GM21515 (cell line): ENCODE data around the gene FGF10.

Source experiments
- ATAC-seq: cut with Tn5 transposase; IDR thresholded peaks from one replicate; pipeline ENCODE4 v1.9.1; 2021; ENCODE audit not compliant: unreplicated experiment

Gene FGF10

GRCh38 chr5:44389090-44389822 lies at the start of gene FGF10:
FGF10 (minus strand) TSS chr5:44389420; CDS start chr5:44388682, 738 bp downstream.
- ATAC-seq: no peak

DNA sequence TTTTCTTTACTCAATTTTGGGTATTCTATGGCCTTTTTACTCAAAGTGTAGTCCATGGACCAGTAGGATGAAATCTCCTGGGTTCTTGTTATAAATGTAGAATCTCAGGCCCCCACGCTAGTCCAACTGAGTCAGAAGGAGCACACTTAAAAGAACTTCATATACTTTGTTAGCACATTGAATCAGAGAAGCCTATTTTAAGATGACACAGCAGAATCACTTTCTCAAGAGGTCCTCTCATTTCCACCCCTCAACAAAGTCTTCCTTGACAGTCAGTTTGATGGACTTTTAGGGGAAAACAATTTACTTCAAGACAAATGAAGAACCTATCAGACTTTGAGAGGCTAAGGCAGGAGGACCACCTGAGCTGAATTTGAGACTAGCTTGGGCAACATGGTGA lies 37.7 kb upstream of the FGF10 start:
- no peak for ATAC-seq

DNA sequence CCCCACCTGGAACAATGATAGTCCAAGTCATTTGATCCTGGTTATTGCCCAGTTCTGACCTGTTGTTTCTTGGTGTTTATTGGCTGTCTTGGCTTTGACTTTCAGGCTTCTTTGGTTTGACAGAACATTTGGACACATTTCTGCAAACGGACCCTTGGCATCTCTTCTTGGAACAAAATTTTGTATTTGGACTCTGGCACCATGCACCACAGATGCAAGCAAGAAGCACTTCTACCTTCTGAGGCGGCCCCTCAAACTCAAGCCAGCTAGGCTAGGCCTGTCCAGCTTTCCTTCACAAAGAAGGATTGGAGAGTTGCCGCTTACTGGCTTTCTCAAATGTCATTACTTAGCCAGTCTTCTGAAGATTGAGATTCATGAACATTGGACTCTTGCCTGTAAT lies 23.1 kb upstream of the FGF10 start:
- no peak for ATAC-seq

DNA sequence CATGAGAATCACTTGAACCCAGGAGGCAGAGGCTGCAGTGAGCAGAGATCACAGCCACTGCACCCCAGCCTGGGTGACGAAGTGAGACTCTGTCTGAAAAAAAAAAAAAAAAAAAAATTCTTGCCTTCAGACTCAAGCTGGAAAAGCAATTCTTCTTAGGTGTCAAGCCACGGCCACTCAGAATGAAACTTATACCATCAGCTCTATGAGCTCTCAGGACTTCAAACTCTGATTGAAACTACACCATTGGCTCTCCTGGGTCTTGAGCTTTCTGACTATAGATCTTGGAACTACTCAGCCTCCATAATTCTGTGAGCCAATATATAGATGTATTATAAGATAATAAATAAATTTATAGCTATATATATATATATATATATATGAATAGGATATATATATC lies 12.9 kb upstream of the FGF10 start:
- no peak for ATAC-seq

DNA sequence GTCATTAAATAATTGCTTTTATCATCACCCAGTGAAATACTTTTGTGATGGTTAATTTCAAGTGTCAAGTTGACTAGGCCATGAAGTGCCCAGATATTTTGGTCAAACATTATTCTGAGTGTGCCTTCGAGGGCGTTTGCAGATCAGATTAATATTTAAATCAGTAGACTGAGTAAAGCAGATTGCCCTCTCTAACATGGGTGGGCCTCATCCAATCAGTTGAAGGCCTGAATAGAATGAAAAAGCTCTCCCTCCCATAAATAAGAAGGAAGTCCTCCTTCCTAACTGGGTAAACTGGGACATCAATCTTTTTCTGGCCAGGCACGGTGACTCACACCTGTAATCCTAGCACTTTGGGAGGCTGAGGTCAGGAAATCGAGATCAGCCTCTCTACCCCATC lies 12.4 kb upstream of the FGF10 start:
- ATAC-seq: no peak

DNA sequence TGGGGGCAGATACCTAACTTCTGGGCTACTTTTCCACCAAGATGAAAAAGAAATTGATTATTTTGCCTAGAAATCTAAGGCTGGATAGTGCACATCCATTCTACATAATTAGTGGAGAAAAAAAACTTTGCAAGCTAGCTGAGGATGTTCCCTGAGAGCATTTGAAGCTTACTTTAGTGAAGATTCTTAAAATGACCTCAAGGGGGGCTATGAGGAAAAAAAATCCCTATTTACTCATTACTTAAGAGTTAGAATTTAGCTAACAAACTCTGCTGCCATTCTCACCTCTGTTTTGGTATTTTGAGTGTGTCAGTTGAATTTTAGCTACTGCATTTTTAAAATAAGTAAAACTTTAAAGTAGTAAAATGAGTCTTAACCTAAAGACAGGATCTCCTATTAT lies 9.2 kb upstream of the FGF10 start:
- no peak for ATAC-seq

GRCh38 chr5:44396312-44396711 lies 7.1 kb upstream of the FGF10 start:
- ATAC-seq: no peak

DNA sequence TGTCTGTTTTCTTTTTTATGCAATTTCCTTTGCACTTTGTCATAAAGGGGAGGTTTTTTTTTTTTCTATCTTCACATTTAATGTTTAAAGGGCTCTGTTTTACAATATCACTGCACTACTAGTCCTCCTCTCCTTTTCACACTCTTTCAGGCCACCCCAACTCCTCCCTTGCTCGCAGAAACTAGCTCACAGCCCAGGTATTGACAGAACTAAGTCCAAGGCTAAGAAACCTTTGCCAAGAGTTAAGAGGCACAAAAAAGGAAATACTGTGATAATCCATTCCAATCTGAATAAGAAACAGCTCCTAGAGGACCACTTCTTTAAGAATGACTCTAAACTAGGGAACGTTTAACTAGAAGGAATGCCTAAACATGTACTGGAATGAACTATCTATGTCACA lies 1.1 kb upstream of the FGF10 start:
- ATAC-seq: no peak

GRCh38 chr5:44389823-44390143 lies 563 bp upstream of the FGF10 start:
- no peak for ATAC-seq

DNA sequence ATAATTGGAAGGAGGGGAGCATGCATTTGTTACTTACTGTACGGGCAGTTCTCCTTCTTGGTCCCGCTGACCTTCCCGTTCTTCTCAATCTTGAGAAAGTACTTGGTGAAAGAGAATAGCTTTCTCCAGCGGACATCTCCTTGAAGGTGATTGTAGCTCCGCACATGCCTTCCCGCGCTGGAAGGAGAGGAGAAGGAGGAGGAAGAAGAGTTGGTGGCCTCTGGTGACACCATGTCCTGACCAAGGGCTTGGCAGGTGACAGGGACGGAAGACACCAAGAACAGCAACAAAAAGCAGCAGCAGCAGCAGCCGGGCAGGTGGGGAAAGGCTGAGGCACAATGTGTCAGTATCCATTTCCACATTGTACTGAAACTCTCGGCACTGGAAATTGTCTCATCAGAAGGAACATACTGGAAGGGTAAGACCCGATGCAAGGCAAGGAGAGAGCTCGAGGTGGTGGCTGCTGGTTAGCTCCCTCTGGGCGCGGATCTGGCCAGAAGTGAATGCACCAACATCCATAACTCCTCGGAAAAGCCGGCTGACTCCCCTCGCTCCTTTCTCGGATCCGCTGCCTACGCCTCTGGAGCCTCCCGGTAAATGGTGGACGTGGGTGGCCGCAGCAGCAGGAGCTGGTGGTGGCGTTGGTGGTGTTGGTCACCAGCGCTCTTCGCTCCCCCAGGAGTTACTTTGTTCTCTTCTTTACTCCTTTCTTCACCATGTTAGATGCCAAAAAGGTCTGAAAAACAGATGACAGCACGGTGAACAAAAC lies 715 bp downstream of the FGF10 start:
- no peak for ATAC-seq

- no peak for ATAC-seq
Observed at GRCh38 chr5:44387921-44388320, 1.3 kb downstream of the FGF10 start.

GRCh38 chr5:44387406-44387805 lies 1.8 kb downstream of the FGF10 start:
- ATAC-seq: no peak

DNA sequence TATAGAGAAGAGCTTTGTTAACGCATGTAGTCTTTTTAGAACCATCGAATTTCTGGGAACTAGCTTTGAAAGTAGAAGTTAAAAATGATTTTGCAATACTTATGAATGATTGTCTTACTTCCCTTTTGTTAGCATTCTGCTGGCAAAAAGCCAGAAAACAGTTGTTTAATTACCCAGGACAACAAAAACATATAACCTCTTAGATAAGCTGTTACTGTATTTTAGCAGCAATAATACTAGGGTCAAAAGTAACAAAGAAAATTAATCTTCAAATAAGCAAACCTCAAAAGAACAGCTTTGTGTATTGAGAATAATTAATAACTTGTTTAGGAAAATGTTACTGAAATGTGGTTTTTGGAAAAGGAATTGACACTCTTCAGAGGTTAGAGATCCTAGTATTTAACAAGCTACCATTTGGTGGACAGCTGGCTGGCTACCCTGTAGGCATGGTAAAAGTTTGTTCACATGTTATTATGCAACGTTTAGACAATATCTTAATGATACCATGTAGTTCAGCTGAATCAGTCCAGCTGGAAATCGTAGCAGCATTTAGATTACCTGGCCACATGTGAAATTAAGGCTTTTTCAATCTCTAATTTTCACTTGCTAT lies 3.8 kb downstream of the FGF10 start:
- ATAC-seq: no peak

DNA sequence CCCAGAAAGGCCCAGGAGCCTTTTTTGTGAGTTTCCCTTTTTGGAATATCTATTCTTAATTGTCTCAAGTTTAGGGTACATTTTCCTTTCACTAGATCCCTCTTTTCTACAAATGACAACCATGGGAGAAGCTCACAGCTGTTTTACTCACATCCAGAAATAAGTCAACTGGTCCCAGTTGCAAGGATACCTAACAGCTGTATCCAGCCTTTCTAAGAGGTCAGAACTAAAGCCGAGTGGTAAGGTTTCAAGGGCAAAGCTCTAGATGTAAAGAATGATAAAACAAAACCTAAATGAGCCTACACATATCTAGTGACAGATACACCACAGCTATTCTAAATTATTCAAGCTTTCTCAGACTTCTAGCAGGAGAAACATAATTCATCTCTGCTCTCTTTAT lies 4.4 kb downstream of the FGF10 start:
- ATAC-seq: no peak

DNA sequence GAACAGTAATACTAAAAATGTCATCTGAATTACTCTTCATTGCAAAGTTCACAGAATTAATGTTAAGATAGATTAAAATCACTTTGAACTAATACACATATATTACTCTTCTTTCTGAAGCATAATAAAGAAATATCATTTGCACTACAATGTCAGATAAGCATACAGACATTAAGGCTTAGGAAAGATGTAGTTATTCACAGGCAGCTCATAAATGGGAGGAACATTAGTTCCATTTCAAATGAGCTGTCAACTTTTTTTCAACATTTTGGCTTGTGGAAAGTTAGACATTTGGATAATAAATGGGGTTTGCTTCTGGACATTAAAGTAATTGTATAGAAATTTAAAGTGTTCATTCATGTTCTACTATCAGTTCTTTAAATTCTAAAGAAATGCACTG lies 6.3 kb downstream of the FGF10 start:
- ATAC-seq: no peak

GRCh38 chr5:44377057-44377456 lies 12.2 kb downstream of the FGF10 start:
- no peak for ATAC-seq

DNA sequence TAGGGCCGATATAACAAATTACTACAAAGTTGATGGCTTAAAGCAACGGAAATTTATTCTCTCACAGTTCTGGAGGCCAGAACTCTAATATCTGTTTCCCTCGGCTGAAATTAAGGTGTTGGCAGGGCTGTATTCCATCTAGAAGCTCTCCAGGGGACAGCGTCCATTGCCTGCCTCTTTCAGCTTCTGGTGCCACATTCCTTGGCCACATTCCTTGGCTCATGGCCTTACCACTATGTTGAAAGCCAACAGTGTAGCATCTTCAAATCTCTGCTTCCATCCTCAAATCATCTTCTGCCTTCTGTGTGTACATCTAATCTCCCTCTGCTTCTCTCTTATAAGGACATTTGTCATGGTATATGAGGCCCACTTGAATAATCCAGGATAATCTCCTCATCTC lies 17.2 kb downstream of the FGF10 start:
- no peak for ATAC-seq

GRCh38 chr5:44367203-44367602 lies 22.0 kb downstream of the FGF10 start:
- no peak for ATAC-seq

DNA sequence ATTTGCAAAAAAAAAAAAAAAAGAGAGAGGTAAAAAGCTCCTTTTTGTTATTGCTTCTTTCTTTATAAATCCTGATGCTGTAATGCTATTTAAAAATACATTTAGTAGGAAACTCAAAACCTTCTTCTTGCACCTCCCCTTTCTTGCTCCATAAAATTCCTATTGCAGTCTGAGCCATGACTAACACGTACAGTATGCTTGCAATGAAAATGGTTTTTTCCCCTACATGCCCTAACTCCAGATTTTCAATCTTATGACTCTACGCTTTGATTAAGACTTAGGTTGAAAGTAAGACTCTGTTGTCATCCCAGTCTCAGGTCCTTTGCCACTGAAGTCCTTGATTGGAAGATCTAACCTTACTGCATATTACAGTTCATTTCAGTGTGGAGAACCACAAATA lies 23.9 kb downstream of the FGF10 start:
- no peak for ATAC-seq

GRCh38 chr5:44364097-44364496 lies 25.1 kb downstream of the FGF10 start:
- no peak for ATAC-seq

DNA sequence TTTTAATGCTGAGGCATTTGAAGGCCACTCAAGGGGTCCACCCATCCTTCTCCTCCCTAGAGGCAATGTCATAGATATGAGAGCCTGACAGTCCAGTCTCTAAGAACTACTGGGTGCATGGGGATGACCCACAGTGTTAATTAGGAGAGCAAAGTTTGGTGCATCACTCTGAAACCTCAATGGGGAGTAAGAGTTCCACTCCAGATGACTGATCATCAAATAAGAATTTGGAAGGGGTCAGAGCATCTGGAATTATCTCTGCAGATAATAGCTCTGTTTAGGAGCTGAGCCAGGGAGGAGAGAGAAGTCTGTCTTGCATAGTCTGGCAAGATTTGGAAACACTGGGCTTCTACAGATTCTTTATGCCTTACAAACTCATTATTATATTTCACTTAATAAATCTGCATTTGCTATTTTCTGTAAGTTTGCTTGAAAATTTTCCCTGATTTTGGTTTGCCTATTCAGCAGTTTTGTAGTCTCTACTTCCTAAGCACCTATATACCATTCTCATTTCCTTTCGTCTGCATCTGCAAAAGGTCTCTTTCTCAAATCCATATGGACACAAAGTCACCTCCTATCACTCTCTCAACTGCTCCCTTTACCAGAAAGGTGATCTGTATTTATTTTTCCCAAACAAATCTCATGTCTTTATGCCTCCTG lies 27.7 kb downstream of the FGF10 start:
- no peak for ATAC-seq

- no peak for ATAC-seq
Observed at GRCh38 chr5:44360919-44361318, 28.3 kb downstream of the FGF10 start.
